K562 (cell line): ENCODE results near the gene UCHL5. TPM values are rescaled to one million over a fixed set of nuclear protein-coding genes. Genes with fewer than 3 reads are reported as not detected.

Experiments used
- ATAC-seq: fragments of 200-7000 bp; cut with Tn5 transposase; 3 replicates; pipeline ENCODE4 v1.9.1; 2020; ENCODE audit warnings: moderate library complexity
- BruUV-seq: library from RNA; stranded (reverse); fragments of 400-500 nt; replicated peaks from 2 replicates; lab custom pipeline; 2021; lab: Mats Ljungman, UMichigan
- CTCF ChIA-PET: fragments of 300-600 bp; formaldehyde crosslinking; extraction: SDS; loops from one replicate; lab custom pipeline; 2021; ENCODE audit warnings: low intra/inter-chr PET ratio; lab: Yijun Ruan, JAX
- POLR2A ChIA-PET: fragments of 300-600, 350-650 bp; sonication (Branson Sonifier 250); formaldehyde crosslinking; extraction: SDS; loops from one replicate; lab custom pipeline; 2021; ENCODE audit warnings: antibody characterized with exemption, inconsistent platforms; lab: Yijun Ruan, JAX
- DNase-seq, 4 experiments: peaks; one replicate each; pipeline versions ENCODE4 v3.0.0 to v3.0.0-alpha.2; 2011 to 2018; ENCODE audit warnings: low spot score in 3 of 4, mixed read lengths in 3 of 4; ENCODE audit errors: extremely low read depth in 1 of 4
- FAIRE-seq: peaks from 2 replicates; lab custom pipeline; 2011; peaks lifted over from hg19 to GRCh38; lab: Jason Lieb, UNC
- H2AFZ ChIP-seq: 2 replicates; pipeline ENCODE4 v1.6.0; 2011; ENCODE audit warnings: low read depth, low read length, control low read depth, inconsistent platforms
- H3K27ac ChIP-seq: fragments of 200-600 bp; 3 replicates; pipeline ENCODE4 v1.8.0; 2011; ENCODE audit warnings: low read depth, mild to moderate bottlenecking, control low read depth, inconsistent platforms, low read length, moderate library complexity, mixed read lengths; ENCODE audit errors: extremely low read depth
- H3K27me3 ChIP-seq, 2 experiments: fragments of 300-600 bp in 1 of 2; 2 replicates in 1 of 2; 3 replicates in 1 of 2; pipeline versions ENCODE4 v1.6.0 to v1.8.0; 2011; ENCODE audit warnings: inconsistent platforms in 2 of 2, low read length in 2 of 2, mild to moderate bottlenecking in 1 of 2, mixed read lengths in 1 of 2, moderate library complexity in 1 of 2; ENCODE audit not compliant: control insufficient read depth in 2 of 2, insufficient read depth in 2 of 2
- H3K36me3 ChIP-seq: fragments of 300-600 bp; 3 replicates; pipeline ENCODE4 v1.8.0; 2011; ENCODE audit warnings: mild to moderate bottlenecking, low read length, inconsistent platforms; ENCODE audit not compliant: control insufficient read depth, insufficient read depth
- H3K4me1 ChIP-seq, 2 experiments: fragments of 200-600 bp in 1 of 2; replicated peaks in 1 of 2; 2 replicates in 1 of 2; 3 replicates in 1 of 2; pipeline versions ENCODE4 v1.5.1 to v1.8.0; 2011; ENCODE audit warnings: inconsistent platforms in 2 of 2, low read length in 2 of 2, mild to moderate bottlenecking in 1 of 2, mixed read lengths in 1 of 2, moderate library complexity in 1 of 2; ENCODE audit not compliant: control insufficient read depth in 2 of 2, insufficient read depth in 2 of 2
- H3K4me2 ChIP-seq: 2 replicates; pipeline ENCODE4 v1.6.1; 2011; ENCODE audit warnings: low read length, control low read depth, inconsistent platforms, mixed read lengths; ENCODE audit not compliant: insufficient read depth
- H3K4me3 ChIP-seq: fragments of 200-600 bp; sonication (generic), shearing (Covaris generic); 2 replicates; pipeline ENCODE4 v1.5.1; 2016; ENCODE audit warnings: control low read depth, inconsistent platforms
- H3K79me2 ChIP-seq: fragments of 200-600 bp; 3 replicates; pipeline ENCODE4 v1.8.0; 2011; ENCODE audit warnings: low read length, inconsistent platforms; ENCODE audit not compliant: control insufficient read depth, insufficient read depth
- H3K9ac ChIP-seq, 2 experiments: 2 replicates each; pipeline versions ENCODE4 v1.6.0 to v1.6.1; 2011; ENCODE audit warnings: low read depth in 2 of 2, low read length in 2 of 2, control low read depth in 1 of 2, inconsistent platforms in 1 of 2, mild to moderate bottlenecking in 1 of 2, mixed read lengths in 1 of 2; ENCODE audit not compliant: insufficient read depth in 1 of 2
- H3K9me1 ChIP-seq: one replicate; pipeline ENCODE4 v1.6.0; 2011; ENCODE audit warnings: inconsistent platforms, mild to moderate bottlenecking, low read length, moderate library complexity; ENCODE audit not compliant: control insufficient read depth, insufficient read depth
- H3K9me3 ChIP-seq: replicated peaks from 2 replicates; pipeline ENCODE4 v1.5.1; 2011; ENCODE audit warnings: low read depth, low read length, inconsistent platforms; ENCODE audit not compliant: control insufficient read depth, insufficient read depth
- H4K20me1 ChIP-seq: replicated peaks from 2 replicates; pipeline ENCODE4 v1.6.1; 2011; ENCODE audit warnings: low read length, inconsistent platforms, mixed read lengths; ENCODE audit not compliant: control insufficient read depth, insufficient read depth
- E2F1 ChIP-seq: sonication (generic); formaldehyde crosslinking; IDR thresholded peaks from 2 replicates; pipeline ENCODE4 v1.8.1; 2023; ENCODE audit warnings: mild to moderate bottlenecking, missing genetic modification reagents, moderate library complexity
- ESRRB ChIP-seq: fragments of 250-450 bp; sonication (Bioruptor Pico); IDR thresholded peaks from 2 replicates; pipeline ENCODE4 v1.5.0; 2020; ENCODE audit warnings: mild to moderate bottlenecking, moderate library complexity, borderline replicate concordance
- FUS ChIP-seq: fragments of 200-400 bp; formaldehyde crosslinking; optimal IDR thresholded peaks from 2 replicates; pipeline ENCODE3; 2017; ENCODE audit warnings: low read depth, low read length
- PHB2 ChIP-seq: fragments of 450-650 bp; IDR thresholded peaks from 2 replicates; pipeline ENCODE4 v1.6.1; 2017; ENCODE audit warnings: low read depth
- PHTF2 ChIP-seq: fragments of 250-450 bp; sonication (Bioruptor Pico); IDR thresholded peaks from 2 replicates; pipeline ENCODE4 v1.5.0; 2021; ENCODE audit warnings: mild to moderate bottlenecking
- PRMT5 ChIP-seq: sonication (generic); formaldehyde crosslinking; IDR thresholded peaks from 2 replicates; pipeline ENCODE4 v1.5.0; 2020; ENCODE audit warnings: missing genetic modification reagents
- SLC30A9 ChIP-seq: fragments of 250-450 bp; sonication (Bioruptor Pico); IDR thresholded peaks from 2 replicates; pipeline ENCODE4 v1.8.0; 2022; ENCODE audit warnings: mild to moderate bottlenecking, moderate library complexity
- TAF1 ChIP-seq: IDR thresholded peaks from 2 replicates; pipeline ENCODE4 v1.6.1; 2011; ENCODE audit warnings: mild to moderate bottlenecking, low read length, moderate library complexity; ENCODE audit not compliant: insufficient read depth, control insufficient read depth, severe bottlenecking; ENCODE audit errors: extremely low read depth
- WGBS: fragments of 100-300 bp; shearing (Covaris generic); methylation state at CpG from one replicate; pipeline ENCODE4 v1.1.6; 2016; ENCODE audit warnings: low coverage, mixed read lengths; ENCODE audit not compliant: insufficient coverage; ENCODE audit errors: missing lambda C conversion rate; 5-methylcytosine and 5-hydroxymethylcytosine counted together
- in situ Hi-C: fragments of 300-500 bp; cut with MboI; formaldehyde crosslinking; loops from 4 replicates; pipeline ENCODE4 v1.15.0; 2018; ENCODE audit warnings: inconsistent platforms, mixed read lengths
- intact Hi-C: fragments of 100-400 bp; cut with micrococcal nuclease; formaldehyde crosslinking; loops from 2 replicates; pipeline ENCODE4 v1.14.2; 2022
- polyA plus RNA-seq, 8 experiments: library from polyadenylated mRNA; depleted of rRNA in 4 of 8; stranded (reverse) in 5 of 8; unstranded in 3 of 8; fragments of >200 nt; fragmentation: Nextera tagmentation in 2 of 8; fragmentation: Illumina TruSeq in 1 of 8; extraction: Ambion mirVana in 2 of 8; extraction: Trizol in 1 of 8; gene quantifications; 2 replicates each; pipeline versions ENCODE4 v1.2.1 to v1.2.3, GENCODE V29; 2011 to 2014; ENCODE audit warnings: inconsistent platforms in 1 of 8, missing spikeins in 1 of 8
- total RNA-seq, 7 experiments: library from RNA; depleted of rRNA in 6 of 7; stranded (reverse); fragments of >200 nt in 6 of 7; fragmentation: Illumina TruSeq in 2 of 7; extraction: Trizol in 2 of 7; gene quantifications; 2 replicates each; pipeline versions ENCODE4 v1.2.1 to v1.2.3, GENCODE V29; 2011 to 2021; ENCODE audit warnings: low replicate concordance in 1 of 7
- TF ChIP-seq, protein P1 (sequence below): fragments of 200-600 bp; sonication (generic); IDR thresholded peaks from one replicate; pipeline ENCODE4 v1.6.1; 2012; ENCODE audit warnings: mild to moderate bottlenecking, low read depth, low read length, inconsistent platforms

UCHL5 gene
- total and polyA plus RNA-seq, 9 of the 15 experiments (the other 6 are each of a cell fraction or from before 2014, with no cell fraction given) = 61.0 to 206 (median 122) TPM

DNA sequence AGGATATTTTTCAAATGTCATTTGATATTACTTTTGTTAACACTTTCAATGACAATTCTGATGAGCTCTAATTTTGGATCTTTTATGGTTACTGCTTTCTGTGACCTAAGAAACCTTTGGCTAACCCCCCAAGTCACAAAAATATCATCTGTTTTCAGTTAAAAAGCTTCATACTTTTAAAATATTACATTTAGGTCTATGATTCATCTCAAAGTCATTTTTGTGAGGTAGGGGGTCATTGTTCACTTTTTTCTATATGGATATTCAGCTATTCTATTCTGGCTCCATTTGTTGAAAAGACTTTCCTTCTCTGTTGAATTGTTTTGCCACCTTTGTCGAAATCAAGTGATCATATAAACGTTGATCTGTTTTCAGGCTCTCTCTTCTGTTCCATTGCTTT, 44.8 kb downstream of the UCHL5 start:
- intact Hi-C loops = no loop called here
- H3K4me1 ChIP-seq = no peaks in the 10 kb centered on the region
- WGBS = 85% methylated on average over 2 of the region's 2 CpGs
- DNase-seq (no peak), FAIRE-seq (no peak), ATAC-seq (no peak)
- in situ Hi-C loops = loop anchor here (10.0 kb wide), 1 partner anchor 200 kb away; no protein-coding TSS in a partner anchor
- no peaks in the 10 kb centered on the region for H4K20me1 ChIP-seq
- H3K4me2 ChIP-seq = no peak overlapping the region
- no TSS peak for BruUV-seq
- no peak overlapping the region for H3K4me3 ChIP-seq
- no peaks in the 10 kb centered on the region for H3K27me3 ChIP-seq
- no peak overlapping the region for H3K9ac ChIP-seq
- H3K9me1 ChIP-seq = no peaks in the 10 kb centered on the region
- no peak overlapping the region for H3K27ac ChIP-seq
- H3K79me2 ChIP-seq = no peaks in the 10 kb centered on the region
- CTCF ChIA-PET = no interaction called here
- H3K9me3 ChIP-seq = no peaks in the 10 kb centered on the region
- no peak overlapping the region for H2AFZ ChIP-seq
- POLR2A ChIA-PET = interaction anchor here (1.1 to 1.6 kb wide), 2 partner anchors 8 to 24 kb away, joined by 4 to 5 read pairs; no protein-coding TSS in a partner anchor
- peaks cover 51% of the 10 kb centered on the region for H3K36me3 ChIP-seq
- TF ChIP-seq PHB2 (no peak), SLC30A9 (no peak), E2F1 (no peak), PRMT5 (CRISPR knock-in tag) (no peak), ESRRB (no peak), TAF1 (no peak), FUS (no peak), PHTF2 (CRISPR knock-in tag) (no peak)
- TF ChIP-seq, protein P1, sequence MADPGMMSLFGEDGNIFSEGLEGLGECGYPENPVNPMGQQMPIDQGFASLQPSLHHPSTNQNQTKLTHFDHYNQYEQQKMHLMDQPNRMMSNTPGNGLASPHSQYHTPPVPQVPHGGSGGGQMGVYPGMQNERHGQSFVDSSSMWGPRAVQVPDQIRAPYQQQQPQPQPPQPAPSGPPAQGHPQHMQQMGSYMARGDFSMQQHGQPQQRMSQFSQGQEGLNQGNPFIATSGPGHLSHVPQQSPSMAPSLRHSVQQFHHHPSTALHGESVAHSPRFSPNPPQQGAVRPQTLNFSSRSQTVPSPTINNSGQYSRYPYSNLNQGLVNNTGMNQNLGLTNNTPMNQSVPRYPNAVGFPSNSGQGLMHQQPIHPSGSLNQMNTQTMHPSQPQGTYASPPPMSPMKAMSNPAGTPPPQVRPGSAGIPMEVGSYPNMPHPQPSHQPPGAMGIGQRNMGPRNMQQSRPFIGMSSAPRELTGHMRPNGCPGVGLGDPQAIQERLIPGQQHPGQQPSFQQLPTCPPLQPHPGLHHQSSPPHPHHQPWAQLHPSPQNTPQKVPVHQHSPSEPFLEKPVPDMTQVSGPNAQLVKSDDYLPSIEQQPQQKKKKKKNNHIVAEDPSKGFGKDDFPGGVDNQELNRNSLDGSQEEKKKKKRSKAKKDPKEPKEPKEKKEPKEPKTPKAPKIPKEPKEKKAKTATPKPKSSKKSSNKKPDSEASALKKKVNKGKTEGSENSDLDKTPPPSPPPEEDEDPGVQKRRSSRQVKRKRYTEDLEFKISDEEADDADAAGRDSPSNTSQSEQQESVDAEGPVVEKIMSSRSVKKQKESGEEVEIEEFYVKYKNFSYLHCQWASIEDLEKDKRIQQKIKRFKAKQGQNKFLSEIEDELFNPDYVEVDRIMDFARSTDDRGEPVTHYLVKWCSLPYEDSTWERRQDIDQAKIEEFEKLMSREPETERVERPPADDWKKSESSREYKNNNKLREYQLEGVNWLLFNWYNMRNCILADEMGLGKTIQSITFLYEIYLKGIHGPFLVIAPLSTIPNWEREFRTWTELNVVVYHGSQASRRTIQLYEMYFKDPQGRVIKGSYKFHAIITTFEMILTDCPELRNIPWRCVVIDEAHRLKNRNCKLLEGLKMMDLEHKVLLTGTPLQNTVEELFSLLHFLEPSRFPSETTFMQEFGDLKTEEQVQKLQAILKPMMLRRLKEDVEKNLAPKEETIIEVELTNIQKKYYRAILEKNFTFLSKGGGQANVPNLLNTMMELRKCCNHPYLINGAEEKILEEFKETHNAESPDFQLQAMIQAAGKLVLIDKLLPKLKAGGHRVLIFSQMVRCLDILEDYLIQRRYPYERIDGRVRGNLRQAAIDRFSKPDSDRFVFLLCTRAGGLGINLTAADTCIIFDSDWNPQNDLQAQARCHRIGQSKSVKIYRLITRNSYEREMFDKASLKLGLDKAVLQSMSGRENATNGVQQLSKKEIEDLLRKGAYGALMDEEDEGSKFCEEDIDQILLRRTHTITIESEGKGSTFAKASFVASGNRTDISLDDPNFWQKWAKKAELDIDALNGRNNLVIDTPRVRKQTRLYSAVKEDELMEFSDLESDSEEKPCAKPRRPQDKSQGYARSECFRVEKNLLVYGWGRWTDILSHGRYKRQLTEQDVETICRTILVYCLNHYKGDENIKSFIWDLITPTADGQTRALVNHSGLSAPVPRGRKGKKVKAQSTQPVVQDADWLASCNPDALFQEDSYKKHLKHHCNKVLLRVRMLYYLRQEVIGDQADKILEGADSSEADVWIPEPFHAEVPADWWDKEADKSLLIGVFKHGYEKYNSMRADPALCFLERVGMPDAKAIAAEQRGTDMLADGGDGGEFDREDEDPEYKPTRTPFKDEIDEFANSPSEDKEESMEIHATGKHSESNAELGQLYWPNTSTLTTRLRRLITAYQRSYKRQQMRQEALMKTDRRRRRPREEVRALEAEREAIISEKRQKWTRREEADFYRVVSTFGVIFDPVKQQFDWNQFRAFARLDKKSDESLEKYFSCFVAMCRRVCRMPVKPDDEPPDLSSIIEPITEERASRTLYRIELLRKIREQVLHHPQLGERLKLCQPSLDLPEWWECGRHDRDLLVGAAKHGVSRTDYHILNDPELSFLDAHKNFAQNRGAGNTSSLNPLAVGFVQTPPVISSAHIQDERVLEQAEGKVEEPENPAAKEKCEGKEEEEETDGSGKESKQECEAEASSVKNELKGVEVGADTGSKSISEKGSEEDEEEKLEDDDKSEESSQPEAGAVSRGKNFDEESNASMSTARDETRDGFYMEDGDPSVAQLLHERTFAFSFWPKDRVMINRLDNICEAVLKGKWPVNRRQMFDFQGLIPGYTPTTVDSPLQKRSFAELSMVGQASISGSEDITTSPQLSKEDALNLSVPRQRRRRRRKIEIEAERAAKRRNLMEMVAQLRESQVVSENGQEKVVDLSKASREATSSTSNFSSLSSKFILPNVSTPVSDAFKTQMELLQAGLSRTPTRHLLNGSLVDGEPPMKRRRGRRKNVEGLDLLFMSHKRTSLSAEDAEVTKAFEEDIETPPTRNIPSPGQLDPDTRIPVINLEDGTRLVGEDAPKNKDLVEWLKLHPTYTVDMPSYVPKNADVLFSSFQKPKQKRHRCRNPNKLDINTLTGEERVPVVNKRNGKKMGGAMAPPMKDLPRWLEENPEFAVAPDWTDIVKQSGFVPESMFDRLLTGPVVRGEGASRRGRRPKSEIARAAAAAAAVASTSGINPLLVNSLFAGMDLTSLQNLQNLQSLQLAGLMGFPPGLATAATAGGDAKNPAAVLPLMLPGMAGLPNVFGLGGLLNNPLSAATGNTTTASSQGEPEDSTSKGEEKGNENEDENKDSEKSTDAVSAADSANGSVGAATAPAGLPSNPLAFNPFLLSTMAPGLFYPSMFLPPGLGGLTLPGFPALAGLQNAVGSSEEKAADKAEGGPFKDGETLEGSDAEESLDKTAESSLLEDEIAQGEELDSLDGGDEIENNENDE = no peak
